ENCODE results near the gene GAS7. TPM values are rescaled to one million over a fixed set of nuclear protein-coding genes. Genes with fewer than 3 reads are reported as not detected.

GAS7 gene
- total RNA-seq, 2 donors from 2014 or later = 10.3 to 144 TPM

GRCh38 chr17:9904277-9905077 is 293.9 kb downstream of the GAS7 start:
- H3K27ac ChIP-seq = no peak overlapping the region
- no peaks in the 10 kb centered on the region for H3K27me3 ChIP-seq (replicated peaks; ENCODE audit: insufficient read depth)
- intact Hi-C loops (cut with DNase I) = loop anchor here (10.0 kb wide), 1 partner anchor 170 kb away; no protein-coding TSS in a partner anchor
- DNase-seq (ENCODE audit: low spot score) = no peak
- no peaks in the 10 kb centered on the region for H3K4me1 ChIP-seq (replicated peaks)
- H3K9me3 ChIP-seq = no peaks in the 10 kb centered on the region
- H3K36me3 ChIP-seq = no peaks in the 10 kb centered on the region
- 95% methylated on average over 34 of the region's 35 CpGs for WGBS
- H3K4me3 ChIP-seq = no peak overlapping the region
- TF ChIP-seq POLR2A (IDR thresholded peaks at IDR 0.05) = no peak
- TF ChIP-seq CTCF (IDR thresholded peaks at IDR 0.05) = no peak
- TF ChIP-seq POLR2AphosphoS5 (IDR thresholded peaks at IDR 0.05) = no peak

DNA sequence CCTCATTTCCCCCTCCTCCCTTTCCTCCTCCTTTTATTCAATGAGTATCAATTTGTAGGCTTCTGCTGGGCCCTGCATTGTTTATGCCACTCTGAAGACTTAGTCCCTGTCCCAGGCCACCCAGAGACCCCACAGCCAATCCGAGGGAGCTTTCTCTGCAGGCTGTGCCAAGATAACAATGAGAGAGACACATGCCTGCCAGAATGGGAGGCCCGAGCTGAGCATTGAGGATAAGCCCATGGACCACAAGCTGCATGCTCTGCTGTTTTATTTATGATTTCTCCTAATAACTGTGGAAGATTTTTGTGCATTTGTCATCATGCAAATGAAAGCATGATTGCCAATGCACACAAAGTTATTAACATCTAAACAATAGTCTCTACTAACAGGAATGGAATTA is 296.3 kb downstream of the GAS7 start:
- 24% methylated on average over 2 of the region's 2 CpGs for WGBS
- Histone ChIP-seq H3K4me1 (replicated peaks) (no peaks in the 10 kb centered on the region), H3K36me3 (no peaks in the 10 kb centered on the region), H3K9me3 (no peaks in the 10 kb centered on the region), H3K27ac (no peak overlapping the region), H3K4me3 (no peak overlapping the region), H3K27me3 (replicated peaks; ENCODE audit: insufficient read depth) (no peaks in the 10 kb centered on the region)
- intact Hi-C loops (cut with DNase I) = loop anchor here (10.0 kb wide), 1 partner anchor 167 kb away; no protein-coding TSS in a partner anchor
- no peak for DNase-seq (ENCODE audit: low spot score)
- TF ChIP-seq POLR2AphosphoS5 (IDR thresholded peaks at IDR 0.05) (no peak), CTCF (IDR thresholded peaks at IDR 0.05) (no peak), POLR2A (IDR thresholded peaks at IDR 0.05) (no peak)

- 28% methylated on average over 8 of the region's 8 CpGs for WGBS
- Histone ChIP-seq H3K4me1 (replicated peaks) (no peaks in the 10 kb centered on the region), H3K9me3 (no peaks in the 10 kb centered on the region), H3K27ac (no peak overlapping the region), H3K27me3 (replicated peaks; ENCODE audit: insufficient read depth) (no peaks in the 10 kb centered on the region), H3K36me3 (no peaks in the 10 kb centered on the region), H3K4me3 (no peak overlapping the region)
- TF ChIP-seq CTCF (IDR thresholded peaks at IDR 0.05) (no peak), POLR2A (IDR thresholded peaks at IDR 0.05) (no peak), POLR2AphosphoS5 (IDR thresholded peaks at IDR 0.05) (no peak)
- intact Hi-C loops (cut with DNase I) = loop anchor here (10.0 kb wide), 1 partner anchor 166 kb away; no protein-coding TSS in a partner anchor
- DNase-seq (ENCODE audit: low spot score) = no peak
These were observed 297.6 kb downstream of the GAS7 start for GRCh38 chr17:9900784-9901183.

GRCh38 chr17:9900044-9900594 is 298.3 kb downstream of the GAS7 start:
- WGBS = 30% methylated on average over 8 of the region's 8 CpGs
- H3K27me3 ChIP-seq (replicated peaks; ENCODE audit: insufficient read depth) = no peaks in the 10 kb centered on the region
- H3K9me3 ChIP-seq = no peaks in the 10 kb centered on the region
- H3K36me3 ChIP-seq = no peaks in the 10 kb centered on the region
- TF ChIP-seq POLR2A (IDR thresholded peaks at IDR 0.05) (no peak), POLR2AphosphoS5 (IDR thresholded peaks at IDR 0.05) (no peak), CTCF (IDR thresholded peaks at IDR 0.05) (no peak)
- no peak overlapping the region for H3K4me3 ChIP-seq
- intact Hi-C loops (cut with DNase I) = loop anchor here (10.0 kb wide), 1 partner anchor 165 kb away; no protein-coding TSS in a partner anchor
- no peaks in the 10 kb centered on the region for H3K4me1 ChIP-seq (replicated peaks)
- no peak overlapping the region for H3K27ac ChIP-seq
- no peak for DNase-seq (ENCODE audit: low spot score)

Measured in prostate gland (tissue), 2 donors.